Right lobe of liver (tissue), 4 donors: ENCODE data around the gene RTKN2.

Source experiments
- POLR2A ChIP-seq: fragments of 450-650 bp; IDR thresholded peaks from one replicate; pipeline ENCODE4 v1.6.1; 2017; ENCODE audit warnings: antibody characterized with exemption, mild to moderate bottlenecking
- TF ChIP-seq, protein P1 (sequence below), 4 donors: fragments of 200-600 bp in 3 of 4; fragments of 450-650 bp in 1 of 4; IDR thresholded peaks; one replicate each; pipeline versions ENCODE4 v1.5.1 to v1.8.0; 2016 to 2022; ENCODE audit warnings: antibody characterized with exemption in 4 of 4, mild to moderate bottlenecking in 2 of 4
- donor health status: DM: no; HTN: no; CAD: no.
- donor health status: DM: no; HTN: no; CAD: no.
- donor health status: DM: no; HTN: yes; CAD: no.

DNA sequence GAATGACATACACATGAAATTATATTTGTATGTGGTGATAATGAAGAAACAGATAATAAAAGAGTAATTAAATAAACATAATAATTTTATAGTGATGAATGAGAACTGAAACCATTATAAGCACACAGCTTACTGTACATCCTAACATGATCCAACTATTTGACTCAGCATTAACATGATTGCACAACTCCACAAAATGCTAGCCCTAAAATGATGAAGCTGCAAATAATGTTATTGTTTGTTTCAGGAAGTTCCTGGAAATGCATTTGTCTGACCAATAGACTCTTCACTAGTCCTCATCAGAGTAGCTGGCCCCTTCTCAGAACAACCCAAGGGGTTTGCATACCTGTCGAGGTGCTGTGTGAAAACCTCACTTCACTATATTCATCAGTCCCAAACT, 115.5 kb downstream of the RTKN2 start:
- TF ChIP-seq, protein P1, sequence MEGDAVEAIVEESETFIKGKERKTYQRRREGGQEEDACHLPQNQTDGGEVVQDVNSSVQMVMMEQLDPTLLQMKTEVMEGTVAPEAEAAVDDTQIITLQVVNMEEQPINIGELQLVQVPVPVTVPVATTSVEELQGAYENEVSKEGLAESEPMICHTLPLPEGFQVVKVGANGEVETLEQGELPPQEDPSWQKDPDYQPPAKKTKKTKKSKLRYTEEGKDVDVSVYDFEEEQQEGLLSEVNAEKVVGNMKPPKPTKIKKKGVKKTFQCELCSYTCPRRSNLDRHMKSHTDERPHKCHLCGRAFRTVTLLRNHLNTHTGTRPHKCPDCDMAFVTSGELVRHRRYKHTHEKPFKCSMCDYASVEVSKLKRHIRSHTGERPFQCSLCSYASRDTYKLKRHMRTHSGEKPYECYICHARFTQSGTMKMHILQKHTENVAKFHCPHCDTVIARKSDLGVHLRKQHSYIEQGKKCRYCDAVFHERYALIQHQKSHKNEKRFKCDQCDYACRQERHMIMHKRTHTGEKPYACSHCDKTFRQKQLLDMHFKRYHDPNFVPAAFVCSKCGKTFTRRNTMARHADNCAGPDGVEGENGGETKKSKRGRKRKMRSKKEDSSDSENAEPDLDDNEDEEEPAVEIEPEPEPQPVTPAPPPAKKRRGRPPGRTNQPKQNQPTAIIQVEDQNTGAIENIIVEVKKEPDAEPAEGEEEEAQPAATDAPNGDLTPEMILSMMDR (IDR thresholded peaks at IDR 0.05), result no peak
- TF ChIP-seq POLR2A, result no peak
